ENCODE results near the gene DBT. TPM values are rescaled to one million over a fixed set of nuclear protein-coding genes. Genes with fewer than 3 reads are reported as not detected.

DBT gene
- total and polyA plus RNA-seq, 2 of the 13 experiments (the other 11 are each of a cell fraction or from before 2014, with no cell fraction given) = 3.3 to 10.2 TPM

GRCh38 chr1:100265931-100266740, 16.5 kb upstream of the DBT start, which contains the start of gene RTCA (continued):
- TF ChIP-seq CSRNP1 (CRISPR knock-in tag; IDR thresholded peaks at IDR 0.05) (peak; percentile 68), ARID3A (IDR thresholded peaks at IDR 0.05; ENCODE audit: low read depth, low read length) (no peak), RBM22 (optimal IDR thresholded peaks at IDR 0.05; ENCODE audit: low read length) (no peak), ZNF414 (CRISPR knock-in tag; IDR thresholded peaks at IDR 0.05) (no peak), ZZZ3 (CRISPR knock-in tag; IDR thresholded peaks at IDR 0.05; ENCODE audit: borderline replicate concordance) (no peak), U2AF2 (IDR thresholded peaks at IDR 0.05; ENCODE audit: low read depth, low read length) (no peak), CAMTA2 (CRISPR knock-in tag; IDR thresholded peaks at IDR 0.05; ENCODE audit: borderline replicate concordance) (0 out of 2 replicates have a peak, but pooled peaks have one; percentile 24), ZNF577 (CRISPR knock-in tag; IDR thresholded peaks at IDR 0.05; ENCODE audit: borderline replicate concordance, low read depth) (no peak), ERF (CRISPR knock-in tag; IDR thresholded peaks at IDR 0.05) (0 out of 2 replicates have a peak, but pooled peaks have one; percentile 49), EED (CRISPR knock-in tag; IDR thresholded peaks at IDR 0.05) (no peak), NR1H2 (CRISPR knock-in tag; IDR thresholded peaks at IDR 0.05; ENCODE audit: borderline replicate concordance, low read depth) (no peak), SIX4 (CRISPR knock-in tag; IDR thresholded peaks at IDR 0.05) (0 out of 2 replicates have a peak, but pooled peaks have one; percentile 30), ZNF768 (CRISPR knock-in tag; IDR thresholded peaks at IDR 0.05) (peak; percentile 58; the same call in 1 of the 2 replicates), KDM5A (IDR thresholded peaks at IDR 0.05; ENCODE audit: borderline replicate concordance, low read length) (peak; percentile 74), GLMP (CRISPR knock-in tag; IDR thresholded peaks at IDR 0.05; ENCODE audit: borderline replicate concordance) (no peak), KDM2A (CRISPR knock-in tag; IDR thresholded peaks at IDR 0.05; ENCODE audit: borderline replicate concordance, low read depth) (peak; percentile 76; the same call in 1 of the 2 replicates), ZNF629 (CRISPR knock-in tag; conservative IDR thresholded peaks at IDR 0.05) (no peak)
- TF ChIP-seq, protein P1, sequence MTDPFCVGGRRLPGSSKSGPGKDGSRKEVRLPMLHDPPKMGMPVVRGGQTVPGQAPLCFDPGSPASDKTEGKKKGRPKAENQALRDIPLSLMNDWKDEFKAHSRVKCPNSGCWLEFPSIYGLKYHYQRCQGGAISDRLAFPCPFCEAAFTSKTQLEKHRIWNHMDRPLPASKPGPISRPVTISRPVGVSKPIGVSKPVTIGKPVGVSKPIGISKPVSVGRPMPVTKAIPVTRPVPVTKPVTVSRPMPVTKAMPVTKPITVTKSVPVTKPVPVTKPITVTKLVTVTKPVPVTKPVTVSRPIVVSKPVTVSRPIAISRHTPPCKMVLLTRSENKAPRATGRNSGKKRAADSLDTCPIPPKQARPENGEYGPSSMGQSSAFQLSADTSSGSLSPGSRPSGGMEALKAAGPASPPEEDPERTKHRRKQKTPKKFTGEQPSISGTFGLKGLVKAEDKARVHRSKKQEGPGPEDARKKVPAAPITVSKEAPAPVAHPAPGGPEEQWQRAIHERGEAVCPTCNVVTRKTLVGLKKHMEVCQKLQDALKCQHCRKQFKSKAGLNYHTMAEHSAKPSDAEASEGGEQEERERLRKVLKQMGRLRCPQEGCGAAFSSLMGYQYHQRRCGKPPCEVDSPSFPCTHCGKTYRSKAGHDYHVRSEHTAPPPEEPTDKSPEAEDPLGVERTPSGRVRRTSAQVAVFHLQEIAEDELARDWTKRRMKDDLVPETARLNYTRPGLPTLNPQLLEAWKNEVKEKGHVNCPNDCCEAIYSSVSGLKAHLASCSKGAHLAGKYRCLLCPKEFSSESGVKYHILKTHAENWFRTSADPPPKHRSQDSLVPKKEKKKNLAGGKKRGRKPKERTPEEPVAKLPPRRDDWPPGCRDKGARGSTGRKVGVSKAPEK (CRISPR knock-in tag; IDR thresholded peaks at IDR 0.05; ENCODE audit: borderline replicate concordance) = no peak
- TF ChIP-seq, protein P2, sequence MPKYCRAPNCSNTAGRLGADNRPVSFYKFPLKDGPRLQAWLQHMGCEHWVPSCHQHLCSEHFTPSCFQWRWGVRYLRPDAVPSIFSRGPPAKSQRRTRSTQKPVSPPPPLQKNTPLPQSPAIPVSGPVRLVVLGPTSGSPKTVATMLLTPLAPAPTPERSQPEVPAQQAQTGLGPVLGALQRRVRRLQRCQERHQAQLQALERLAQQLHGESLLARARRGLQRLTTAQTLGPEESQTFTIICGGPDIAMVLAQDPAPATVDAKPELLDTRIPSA (CRISPR knock-in tag; IDR thresholded peaks at IDR 0.05; ENCODE audit: borderline replicate concordance) = no peak
